Activated CD4-positive, CD25-positive, alpha-beta regulatory T cell (primary cell): Measurements from ENCODE around the gene SLC13A2.
"Not testable (repeated sequence)": the region's sequence is repeated elsewhere in the genome, so short reads cannot be mapped to it uniquely, and the experiment has no call there.

ENCODE experiments used
- DNase-seq, 4 experiments: peaks; one replicate each; lab custom pipeline; 2025; lab: John Stamatoyannopoulos, UW

SLC13A2 gene

DNA sequence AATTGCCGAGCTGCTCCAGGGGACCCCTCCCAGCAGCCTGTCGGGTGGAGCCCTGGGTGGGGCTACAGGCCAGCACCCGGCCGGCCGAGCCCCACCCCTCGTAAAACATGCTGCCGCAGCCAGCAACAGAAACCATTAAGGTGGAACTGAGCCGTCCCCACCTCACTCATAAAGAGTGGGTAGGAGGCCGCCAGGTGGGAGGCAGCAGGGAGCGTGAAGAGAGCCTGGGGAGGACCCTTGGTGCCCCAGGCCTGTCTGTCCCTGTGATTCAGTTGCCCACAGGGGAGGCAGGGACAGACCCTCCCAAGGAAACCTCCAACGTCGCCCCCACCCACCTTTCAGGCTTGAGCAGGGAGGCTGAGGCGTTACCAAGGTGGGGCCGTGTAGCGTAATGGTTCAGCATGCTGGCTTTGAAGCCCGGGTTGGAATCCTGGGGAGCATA, 41.1 kb downstream of the SLC13A2 start:
- no peak for DNase-seq

DNA sequence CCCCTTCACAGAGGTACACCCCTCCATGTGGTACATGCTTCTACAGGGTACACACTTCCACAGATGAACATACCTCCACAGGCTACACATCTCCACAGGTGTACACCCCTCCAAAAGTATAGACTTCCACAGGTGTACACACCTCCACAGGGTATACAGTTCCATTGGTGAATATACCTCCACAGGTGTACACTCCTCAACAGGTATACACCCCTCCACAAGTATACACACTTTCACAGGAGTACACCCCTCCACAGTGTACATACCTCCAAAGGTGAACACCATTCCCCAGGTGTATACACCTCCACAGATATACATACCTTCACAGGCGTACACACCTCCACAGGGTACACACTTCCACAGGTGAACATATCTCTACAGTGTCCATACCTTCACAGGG, 42.1 kb downstream of the SLC13A2 start:
- no peak for DNase-seq

DNA sequence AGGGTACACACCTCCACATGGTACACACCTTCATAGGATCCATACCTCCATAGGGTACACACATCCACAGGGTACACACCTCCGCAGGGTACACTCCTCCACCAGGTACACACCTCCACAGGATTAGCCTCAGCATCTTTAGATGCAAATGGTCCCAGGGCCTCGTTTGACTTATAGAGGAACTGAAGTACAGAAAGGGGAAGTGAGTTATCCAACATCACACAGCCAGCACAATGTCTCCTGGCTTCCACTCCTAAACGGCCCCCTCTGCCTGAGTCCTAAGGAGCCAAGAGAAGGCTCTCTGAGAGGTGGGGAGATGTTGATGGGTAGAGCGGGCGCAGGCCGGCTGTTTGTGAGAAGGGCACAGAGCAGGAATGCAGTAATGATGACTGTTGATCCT, 44.7 kb downstream of the SLC13A2 start:
- no peak for DNase-seq

DNA sequence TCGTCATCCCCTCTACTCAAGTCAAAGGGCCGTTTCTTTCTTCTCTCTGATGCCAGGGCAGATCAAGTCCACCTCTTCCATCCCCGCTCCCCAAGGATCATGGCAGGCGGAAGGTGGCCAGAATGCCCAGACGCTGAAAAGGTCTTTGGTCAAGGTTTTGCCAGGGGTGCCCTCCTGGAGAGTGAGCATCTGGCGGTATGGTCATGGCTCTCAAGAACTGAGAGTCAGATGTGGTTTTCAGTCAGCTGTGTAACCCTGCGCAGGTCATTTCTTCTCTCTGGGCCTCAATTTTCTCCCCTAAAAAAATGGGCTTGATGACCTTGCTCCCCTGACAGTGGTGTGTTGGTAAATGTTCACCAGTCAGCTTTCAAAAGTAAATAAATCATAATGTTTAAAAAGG, 45.1 kb downstream of the SLC13A2 start:
- DNase-seq, result no peak

DNA sequence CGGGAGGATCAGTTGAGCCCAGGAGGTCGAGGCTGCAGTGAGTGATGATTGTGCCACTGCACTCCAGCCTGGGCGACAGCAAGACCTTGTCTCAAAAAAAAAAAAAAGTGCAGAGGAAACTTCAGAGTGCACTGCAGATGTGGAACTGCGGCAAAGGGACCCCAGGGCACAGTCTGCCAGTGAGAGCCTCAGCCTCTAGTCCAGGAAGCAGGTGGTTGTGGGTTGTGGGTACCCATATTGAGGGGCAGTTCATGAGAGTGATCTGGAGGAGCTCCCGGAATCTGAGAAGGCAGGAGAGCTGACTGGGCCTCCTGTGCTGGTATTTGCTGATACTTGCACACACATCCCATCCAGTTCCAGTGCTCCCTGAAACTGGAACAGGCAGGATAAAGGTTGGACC, 45.8 kb downstream of the SLC13A2 start:
- DNase-seq, result no peak

DNA sequence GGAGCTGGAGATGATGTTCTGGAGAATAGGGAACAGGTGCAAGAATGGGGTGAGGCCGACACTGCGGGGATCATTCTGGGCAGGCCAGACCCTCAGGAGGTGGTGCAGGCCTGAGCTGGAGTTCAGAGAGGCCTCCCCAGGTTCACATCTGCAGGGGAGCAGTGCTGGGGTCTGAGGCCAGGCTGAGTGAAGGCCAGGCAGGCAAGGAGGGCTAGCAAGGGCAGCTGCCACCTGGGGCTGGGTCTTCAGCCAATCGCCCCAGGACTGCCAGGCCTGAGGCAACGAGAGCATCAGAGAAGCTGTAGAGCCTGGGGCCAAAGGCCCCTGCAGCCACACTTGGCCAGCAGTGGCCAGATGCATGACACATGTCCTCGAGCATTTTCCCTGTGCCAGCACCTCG, 47.2 kb downstream of the SLC13A2 start:
- no peak for DNase-seq

DNA sequence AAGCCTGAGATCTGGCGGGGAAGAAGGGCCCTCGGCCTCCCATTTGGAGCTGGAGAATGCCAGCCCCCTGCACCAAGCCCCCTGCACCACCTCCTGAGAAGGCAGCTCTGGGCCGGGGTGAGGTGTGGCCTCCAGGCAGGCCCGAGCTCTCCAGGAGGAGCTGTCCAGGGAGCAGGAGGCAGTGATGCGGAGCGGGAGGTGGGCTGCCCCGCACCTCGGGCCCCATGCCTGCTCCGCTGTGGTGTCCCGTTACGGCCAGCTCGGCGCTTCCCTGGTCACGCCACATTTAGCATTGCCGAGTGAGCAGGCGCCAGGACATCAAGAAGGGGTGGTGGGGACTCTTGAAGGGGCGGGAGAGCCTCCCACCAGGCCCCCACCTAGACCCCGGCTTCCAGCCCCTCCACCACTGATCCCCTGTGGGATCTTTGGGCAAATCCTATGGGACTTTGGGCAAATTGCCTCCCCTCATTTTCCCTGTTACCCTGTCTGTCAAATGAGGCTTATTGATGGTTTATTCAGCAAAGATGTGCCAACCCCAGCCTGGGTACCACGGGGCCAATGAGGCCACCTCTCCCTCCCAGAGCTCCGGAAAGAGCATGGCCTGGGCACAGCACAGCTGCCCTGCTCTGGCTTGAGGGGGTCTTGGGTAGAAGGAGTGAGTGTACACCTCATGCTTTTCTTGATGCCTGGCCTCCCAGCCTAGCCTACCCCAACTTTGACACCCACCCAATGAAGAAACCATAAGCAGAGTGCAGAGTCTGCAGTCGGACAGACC, 48.1 kb downstream of the SLC13A2 start:
- no peak for DNase-seq

DNA sequence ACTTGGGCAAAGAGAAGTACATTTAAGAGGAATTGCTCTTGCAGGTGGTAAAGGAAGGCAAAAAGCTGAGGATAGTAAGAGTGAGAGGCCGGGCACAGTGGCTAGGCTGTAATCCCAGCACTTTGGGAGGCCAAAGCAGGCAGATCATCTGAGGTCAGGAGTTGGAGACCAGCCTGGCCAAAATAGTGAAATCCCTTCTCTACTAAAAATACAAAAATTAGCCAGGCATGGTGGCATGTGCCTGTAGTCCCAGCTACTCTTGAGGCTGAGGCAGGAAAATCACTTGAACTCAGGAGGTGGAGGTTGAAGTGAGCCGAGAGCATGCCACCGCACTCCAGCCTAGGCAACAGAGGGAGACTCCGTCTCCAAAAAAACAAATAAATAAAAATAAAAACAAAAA, 48.8 kb downstream of the SLC13A2 start:
- not testable (repeated sequence) for DNase-seq

DNA sequence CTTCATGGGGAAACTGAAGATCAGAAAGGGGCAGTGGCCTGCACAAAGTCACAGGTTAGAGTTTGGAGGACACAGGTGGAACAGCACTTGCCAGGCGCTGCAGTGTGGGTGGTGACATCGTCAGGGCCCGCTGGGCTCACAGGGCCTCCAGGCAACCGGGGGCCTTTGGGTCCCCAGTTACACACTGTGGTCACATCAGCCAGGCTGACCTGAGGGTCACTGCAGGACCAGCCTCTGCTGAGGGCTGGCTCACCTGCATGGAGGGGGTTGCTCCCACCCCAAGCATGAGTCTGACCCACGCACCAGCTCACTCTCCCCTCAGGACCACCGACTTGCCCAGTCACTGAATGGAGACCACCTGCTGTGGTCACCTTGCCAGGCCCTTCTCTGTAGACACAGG, 49.7 kb downstream of the SLC13A2 start:
- no peak for DNase-seq

DNA sequence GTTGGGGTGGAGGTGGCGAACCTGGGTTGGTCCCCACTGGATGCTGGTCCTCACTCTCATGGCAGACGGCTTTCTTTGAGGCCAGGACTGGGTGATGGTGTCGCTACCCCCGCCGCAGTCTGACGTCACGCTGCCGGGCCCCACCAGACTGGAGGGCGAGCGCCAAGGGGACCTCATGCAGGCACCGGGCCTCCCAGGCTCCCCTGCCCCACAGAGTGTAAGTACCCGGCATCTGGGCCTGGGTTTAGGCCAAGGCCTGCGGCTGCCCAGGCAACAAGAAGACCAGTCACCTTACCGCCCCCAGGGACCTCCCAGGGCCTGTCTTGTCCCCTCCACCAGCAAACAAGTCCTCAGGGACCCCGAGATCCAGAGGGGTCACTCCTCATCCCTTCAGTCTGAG, 50.4 kb downstream of the SLC13A2 start:
- no peak for DNase-seq

DNA sequence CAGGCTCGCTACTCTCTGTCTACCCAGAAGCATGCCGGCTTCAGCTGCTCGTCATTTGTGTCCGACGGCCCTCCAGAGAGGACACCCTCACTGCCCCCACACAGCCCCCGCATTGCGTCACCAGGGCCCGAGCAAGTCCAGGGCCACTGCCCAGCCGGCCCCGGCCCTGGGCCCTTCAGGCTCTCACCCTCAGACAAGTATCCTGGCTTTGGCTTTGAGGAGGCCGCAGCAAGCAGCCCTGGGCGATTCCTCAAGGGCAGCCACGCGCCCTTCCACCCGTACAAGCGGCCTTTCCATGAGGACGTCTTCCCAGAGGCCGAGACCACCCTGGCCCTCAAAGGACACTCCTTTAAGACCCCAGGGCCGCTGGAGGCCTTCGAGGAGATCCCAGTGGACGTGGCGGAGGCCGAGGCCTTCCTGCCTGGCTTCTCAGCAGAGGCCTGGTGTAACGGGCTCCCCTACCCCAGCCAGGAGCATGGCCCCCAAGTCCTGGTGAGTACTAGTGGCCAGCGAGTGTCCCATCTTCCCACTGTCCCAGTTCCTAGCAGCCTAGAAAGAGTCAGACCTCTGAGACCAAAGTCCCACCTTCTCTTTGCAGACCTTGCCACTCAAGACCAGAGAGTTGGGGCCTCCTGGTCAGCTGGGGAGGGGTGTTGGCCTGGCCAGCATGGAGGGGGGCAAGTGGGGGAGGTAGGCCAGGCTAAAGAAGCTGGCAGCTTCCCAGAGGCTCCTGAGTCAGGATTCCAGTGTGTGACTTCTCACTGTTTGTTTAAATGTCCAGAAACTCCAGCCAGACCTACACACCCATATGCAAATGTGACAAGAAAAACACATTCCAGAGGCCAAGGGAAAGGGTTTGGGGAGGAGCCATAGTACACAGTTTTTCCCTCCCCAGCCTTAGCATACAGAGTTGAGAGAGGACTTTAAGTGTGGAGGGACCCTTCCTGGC, 51.3 kb downstream of the SLC13A2 start:
- no peak for DNase-seq

DNA sequence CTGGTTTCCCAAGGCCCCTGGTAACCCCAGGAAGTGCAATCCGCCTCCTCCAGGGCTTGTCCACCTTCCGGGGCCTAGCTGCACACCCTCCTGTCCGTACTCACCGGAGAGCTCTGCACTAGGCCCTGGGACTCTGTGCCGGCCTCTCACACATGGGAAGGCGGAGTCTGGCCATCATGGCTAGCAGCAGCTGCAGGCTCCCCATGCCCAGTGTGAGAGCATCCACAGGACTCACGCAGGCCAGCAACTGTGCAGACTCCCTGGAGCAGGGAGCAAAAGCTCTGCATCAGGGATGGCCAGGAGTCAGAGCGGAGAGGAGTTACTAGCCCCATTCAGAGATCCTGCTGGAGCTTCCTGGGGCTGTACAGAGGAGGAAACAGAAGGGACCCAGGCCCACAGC, 52.9 kb downstream of the SLC13A2 start:
- DNase-seq, result no peak

DNA sequence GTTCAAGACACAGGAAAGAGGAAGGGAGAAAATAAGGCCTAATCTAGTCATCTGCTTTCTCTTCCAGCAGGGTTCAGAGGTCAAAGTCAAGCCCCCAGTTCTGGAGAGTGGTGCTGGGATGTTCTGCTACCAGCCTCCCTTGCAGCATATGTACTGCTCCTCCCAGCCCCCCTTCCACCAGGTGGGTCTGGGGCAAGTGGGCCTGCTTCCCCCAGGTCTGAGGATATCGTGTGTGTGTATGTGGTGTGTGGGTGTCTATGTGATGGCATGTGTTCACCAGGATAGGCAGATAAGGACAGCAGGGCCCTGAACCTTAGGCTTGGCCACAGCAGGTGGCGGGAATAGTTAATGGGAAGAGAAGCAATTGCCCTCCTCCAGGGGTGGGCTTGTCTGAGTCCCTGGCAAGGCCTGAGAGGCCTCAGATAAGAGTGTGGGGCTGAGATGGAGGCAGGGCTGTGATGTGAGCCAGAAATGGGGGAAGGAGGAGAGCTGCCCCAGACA, 53.8 kb downstream of the SLC13A2 start:
- no peak for DNase-seq

DNA sequence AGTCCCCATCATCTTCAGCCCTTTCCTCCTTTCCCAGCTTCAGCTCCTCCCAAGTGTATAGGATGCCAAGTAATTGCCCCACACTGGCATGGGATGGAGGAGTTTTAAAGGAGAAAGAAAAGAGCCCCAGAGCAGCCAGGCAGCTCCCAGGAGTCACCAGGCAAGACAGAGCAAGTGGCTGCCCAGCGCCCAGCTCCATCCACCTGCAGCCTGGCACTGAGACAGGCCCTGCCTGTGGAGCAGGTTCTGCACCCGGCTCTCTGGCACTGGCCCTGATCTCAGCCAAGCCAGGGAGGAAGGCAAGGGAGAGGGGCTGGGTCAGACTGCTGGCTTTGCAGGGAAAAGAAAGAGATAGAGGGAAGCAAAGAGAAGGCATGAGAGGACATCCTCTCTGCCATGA, 54.4 kb downstream of the SLC13A2 start:
- no peak for DNase-seq

DNA sequence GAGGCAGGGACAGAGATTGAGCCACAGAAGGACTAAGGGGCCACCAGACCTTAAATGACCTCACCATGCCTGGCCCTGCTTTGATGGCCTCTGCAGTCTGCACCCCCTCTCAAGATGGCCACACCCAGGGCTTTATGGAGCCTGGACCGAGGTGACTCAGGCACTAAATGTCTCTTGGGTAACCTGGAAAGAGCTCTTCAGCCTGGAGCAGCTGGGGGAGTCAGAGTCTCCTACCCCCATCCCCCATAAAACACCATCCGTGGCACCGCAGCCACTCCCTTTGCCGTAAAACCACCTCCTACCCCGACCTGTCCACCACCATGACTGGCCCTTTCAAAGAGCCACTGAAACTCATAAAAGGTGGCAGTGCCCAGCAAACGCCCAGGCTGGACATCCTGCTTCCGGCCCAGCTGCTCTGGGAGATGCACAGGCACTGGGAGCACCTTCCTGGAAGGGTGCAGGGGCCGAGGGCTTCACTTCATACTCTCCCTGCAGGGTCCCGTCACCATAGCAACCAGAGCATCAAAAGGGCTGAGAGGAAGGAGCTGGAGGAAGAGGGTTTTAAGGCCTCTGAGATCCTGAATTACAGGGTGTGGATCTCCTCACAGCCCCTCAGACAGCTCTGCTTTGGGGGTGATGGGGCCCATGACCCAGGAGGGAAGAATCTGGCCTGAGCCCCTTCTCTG, 55.0 kb downstream of the SLC13A2 start:
- no peak for DNase-seq

DNA sequence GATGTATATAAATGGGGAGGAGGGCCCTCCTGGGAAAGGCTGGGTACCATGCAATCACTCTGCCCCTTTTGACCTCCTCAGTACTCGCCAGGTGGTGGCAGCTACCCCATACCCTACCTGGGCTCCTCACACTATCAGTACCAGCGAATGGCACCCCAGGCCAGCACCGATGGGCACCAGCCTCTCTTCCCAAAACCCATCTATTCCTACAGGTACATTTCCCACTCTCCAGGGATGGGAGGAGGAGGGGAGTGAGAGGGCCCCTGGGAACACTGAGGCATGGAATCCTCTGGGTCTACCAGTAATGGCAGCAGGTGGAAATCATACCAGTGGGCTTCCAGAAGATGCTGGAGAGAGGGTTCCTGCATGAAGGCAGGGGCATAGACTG, 55.6 kb downstream of the SLC13A2 start:
- no peak for DNase-seq

DNA sequence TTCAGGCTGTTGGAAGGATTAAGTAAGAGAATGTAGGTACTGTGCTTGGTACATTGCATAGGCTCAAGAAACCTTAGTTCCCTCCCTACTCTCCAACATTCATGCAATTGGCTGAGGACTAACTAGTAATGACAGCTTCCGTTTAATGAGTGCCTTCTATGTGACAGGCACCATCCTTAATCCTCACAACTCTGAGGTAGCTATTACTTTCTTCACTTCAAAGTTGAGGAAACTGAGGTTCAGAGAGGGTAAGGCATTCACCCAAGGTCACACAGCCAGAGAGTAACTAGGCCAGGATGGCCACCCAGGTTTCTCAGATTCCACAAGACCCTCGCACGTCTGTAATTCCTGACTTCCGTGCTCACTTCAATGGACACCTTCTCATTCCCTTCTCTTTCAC, 56.8 kb downstream of the SLC13A2 start:
- DNase-seq, result no peak

DNA sequence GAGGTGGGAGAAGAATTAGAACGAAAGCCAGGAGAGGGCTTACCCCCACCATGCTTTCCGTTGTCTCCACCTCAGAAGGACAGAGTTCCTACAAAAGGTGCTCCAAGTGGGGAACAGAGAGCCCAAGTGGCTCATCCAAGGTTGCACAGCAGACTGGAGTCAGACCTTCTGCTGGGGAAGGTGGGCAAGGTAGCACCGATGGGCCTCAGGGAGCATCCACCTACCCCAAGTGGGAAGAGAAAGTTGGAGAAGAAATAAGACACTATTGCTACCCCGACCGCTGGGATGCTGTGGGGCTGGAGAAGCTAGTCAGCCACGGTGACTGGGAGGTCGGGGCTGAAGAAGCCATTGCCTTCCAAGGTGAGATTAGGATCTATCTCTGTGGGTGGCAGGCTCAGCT, 57.5 kb downstream of the SLC13A2 start:
- DNase-seq, result no peak

DNA sequence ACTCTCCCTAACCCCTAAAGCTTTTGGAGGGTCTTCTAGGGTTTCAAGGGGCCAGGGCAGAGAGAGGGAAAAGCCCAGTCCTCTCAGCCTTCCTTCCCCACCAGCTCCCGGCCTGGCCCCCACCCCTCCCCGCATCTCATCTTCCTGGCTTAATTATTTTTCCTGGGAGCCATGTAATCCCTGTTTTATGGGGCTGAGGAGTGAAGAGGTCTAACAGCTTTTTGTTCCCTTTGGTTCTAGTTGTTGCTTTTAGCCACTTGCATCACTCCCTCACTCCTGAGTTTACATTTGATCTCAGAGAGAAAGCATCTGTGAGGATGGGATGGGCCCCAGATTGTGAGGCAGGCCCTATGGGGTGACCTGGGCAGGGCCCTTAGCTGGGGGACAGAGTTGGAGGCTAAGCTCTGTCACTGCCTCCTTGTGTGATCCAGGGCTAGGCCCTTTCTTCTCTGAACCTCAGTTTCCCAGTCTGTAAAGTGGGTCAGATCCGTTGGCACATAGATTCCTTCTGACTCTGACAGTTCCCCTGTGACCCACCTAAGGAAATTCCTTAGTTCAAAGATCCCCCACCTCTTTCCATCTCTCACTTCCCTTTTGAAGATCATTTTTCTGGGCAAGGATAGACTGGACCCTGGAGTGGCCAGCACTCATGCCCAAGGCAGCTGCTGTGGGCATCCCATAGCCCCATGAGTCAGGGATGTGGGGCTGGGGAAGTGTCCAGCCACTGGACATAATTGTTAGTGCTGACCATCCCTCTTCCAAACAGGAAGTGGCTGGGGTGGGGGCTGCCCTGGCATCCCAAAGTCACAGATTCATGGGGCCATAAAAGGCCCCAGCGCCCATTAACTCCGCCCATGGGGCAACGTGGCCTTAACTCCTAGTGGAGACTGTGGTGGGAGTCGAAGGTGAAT, 58.9 kb downstream of the SLC13A2 start:
- DNase-seq, result no peak

DNA sequence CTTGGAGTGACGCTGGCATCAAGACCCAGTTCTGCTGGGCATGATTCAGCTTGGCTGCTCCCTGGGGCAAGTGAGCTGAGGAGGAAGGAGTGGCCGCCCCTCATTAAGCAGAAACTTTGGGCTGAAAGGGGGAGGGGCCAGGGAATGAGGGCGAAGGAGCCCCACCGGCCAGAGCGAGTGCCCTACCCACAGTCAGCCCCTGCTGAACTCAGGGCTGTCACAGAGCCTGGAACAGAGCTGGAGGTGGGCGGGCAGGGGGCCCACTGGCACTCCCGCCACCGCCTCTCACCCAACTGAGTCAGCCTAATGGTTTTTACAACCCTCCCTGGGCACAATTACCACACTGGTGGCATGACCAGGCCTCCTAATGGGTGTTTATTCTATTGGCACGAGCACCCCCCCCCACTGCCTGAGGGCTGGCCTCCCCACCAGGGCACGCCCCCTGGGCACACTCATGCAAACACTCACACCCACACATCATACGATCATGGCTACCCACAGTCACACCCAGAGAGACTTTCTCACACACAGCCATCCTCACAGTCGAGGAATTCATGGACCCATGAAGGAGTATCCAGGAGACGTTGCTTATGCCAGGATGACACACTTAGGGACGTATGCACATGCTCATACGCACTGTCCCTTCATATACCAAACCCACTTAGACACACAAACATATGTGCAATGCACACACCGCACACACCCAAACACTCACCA, 59.8 kb downstream of the SLC13A2 start:
- DNase-seq, result no peak
